Breast epithelium (tissue), 4 donors: Measurements from ENCODE around the gene ARHGAP26. TPM values are rescaled to one million over a fixed set of nuclear protein-coding genes. Genes with fewer than 3 reads are reported as not detected.

Source experiments
- DNase-seq, 2 donors: peaks; one replicate each; pipeline ENCODE4 v3.0.0-alpha.2; 2019; ENCODE audit warnings: low spot score in 2 of 2
- H3K27ac ChIP-seq, 2 donors: fragments of 200-600 bp; sonication (generic) in 1 of 2; one replicate each; pipeline ENCODE4 v1.5.1; 2016 to 2019; ENCODE audit warnings: mild to moderate bottlenecking in 1 of 2
- H3K27me3 ChIP-seq, 2 donors: fragments of 200-600 bp; sonication (generic) in 1 of 2; one replicate each; pipeline versions ENCODE4 v1.5.1 to v1.6.0; 2017 to 2019; ENCODE audit warnings: control low read depth in 1 of 2, mild to moderate bottlenecking in 1 of 2
- H3K36me3 ChIP-seq: fragments of 200-600 bp; one replicate; pipeline ENCODE4 v1.5.1; 2019
- H3K4me1 ChIP-seq, 2 donors: fragments of 200-600 bp; sonication (generic); one replicate each; pipeline ENCODE4 v1.5.1; 2016 to 2019; ENCODE audit warnings: control low read depth in 1 of 2
- H3K4me3 ChIP-seq, 3 donors: fragments of 200-600 bp; sonication (generic); 1 replicate in 2 of 3; 2 replicates in 1 of 3; pipeline ENCODE4 v1.5.1; 2016 to 2019; ENCODE audit warnings: mild to moderate bottlenecking in 3 of 3, moderate library complexity in 2 of 3
- H3K9me3 ChIP-seq, 2 donors: fragments of 200-600 bp; sonication (generic) in 1 of 2; one replicate each; pipeline ENCODE4 v1.5.1; 2016 to 2019; ENCODE audit warnings: control low read depth in 1 of 2
- POLR2A ChIP-seq: fragments of 450-650 bp; IDR thresholded peaks from one replicate; pipeline ENCODE4 v1.6.1; 2016; ENCODE audit warnings: antibody characterized with exemption, mild to moderate bottlenecking, moderate library complexity
- POLR2AphosphoS5 ChIP-seq, 3 donors: sonication (generic); formaldehyde crosslinking; IDR thresholded peaks; one replicate each; pipeline ENCODE4 v1.6.1; 2017; ENCODE audit warnings: antibody characterized with exemption in 3 of 3
- intact Hi-C: fragments of 100-400 bp; cut with DNase I; formaldehyde crosslinking; loops from one replicate; pipeline ENCODE4 v1.15.1; 2023; ENCODE audit warnings: low total_unique reads
- total RNA-seq, 3 donors: library from RNA; depleted of rRNA; stranded (reverse); fragments of >200 nt; gene quantifications; one replicate each; pipeline ENCODE4 v1.1.0, GENCODE V29; 2016
- TF ChIP-seq, protein P1 (sequence below), 3 donors: fragments of 450-650 bp; IDR thresholded peaks; one replicate each; pipeline ENCODE4 v1.5.1; 2016 to 2017; ENCODE audit warnings: antibody characterized with exemption in 3 of 3, mild to moderate bottlenecking in 3 of 3, moderate library complexity in 3 of 3

ARHGAP26 gene
- total RNA-seq, 3 donors from 2014 or later: 33.1 to 89.0 (median 56.4) TPM

DNA sequence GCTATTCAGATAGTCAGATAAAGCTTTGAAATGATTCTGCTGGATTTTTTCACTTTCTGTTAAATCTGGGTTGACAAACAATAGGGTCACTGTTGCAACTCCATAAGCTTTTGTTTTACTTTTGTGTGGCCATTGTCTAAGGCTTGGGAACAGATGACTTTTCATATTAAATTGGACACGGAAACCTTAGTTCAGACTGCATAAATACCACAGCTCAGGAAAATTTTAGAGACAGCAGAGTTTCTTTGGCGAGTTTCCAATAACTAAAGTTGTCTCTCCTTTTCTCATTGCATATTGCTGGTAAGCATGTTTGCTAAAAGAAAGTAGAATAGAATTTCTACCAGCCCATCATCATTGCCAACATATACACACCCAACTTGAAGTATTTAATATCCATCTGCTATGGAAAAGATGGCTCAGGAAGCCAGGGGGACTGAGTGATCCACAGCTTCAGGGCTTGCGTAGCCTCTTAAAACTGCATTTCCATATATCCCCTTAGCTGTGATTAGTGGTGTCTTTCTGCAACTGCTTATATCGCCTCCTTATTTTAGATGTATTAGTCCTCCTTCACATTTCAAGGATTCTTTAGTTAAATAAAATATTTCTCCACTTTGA, 168.2 kb downstream of the ARHGAP26 start:
- DNase-seq: no peak
- Histone ChIP-seq H3K36me3 (no peaks in the 10 kb centered on the region), H3K27me3 (no peaks in the 10 kb centered on the region), H3K9me3 (no peaks in the 10 kb centered on the region), H3K27ac (no peak overlapping the region), H3K4me1 (no peaks in the 10 kb centered on the region), H3K4me3 (no peak overlapping the region)
- intact Hi-C loops: no loop called here
- no peak for TF ChIP-seq POLR2AphosphoS5 (IDR thresholded peaks at IDR 0.05)
- no peak for TF ChIP-seq POLR2A
- TF ChIP-seq, protein P1, sequence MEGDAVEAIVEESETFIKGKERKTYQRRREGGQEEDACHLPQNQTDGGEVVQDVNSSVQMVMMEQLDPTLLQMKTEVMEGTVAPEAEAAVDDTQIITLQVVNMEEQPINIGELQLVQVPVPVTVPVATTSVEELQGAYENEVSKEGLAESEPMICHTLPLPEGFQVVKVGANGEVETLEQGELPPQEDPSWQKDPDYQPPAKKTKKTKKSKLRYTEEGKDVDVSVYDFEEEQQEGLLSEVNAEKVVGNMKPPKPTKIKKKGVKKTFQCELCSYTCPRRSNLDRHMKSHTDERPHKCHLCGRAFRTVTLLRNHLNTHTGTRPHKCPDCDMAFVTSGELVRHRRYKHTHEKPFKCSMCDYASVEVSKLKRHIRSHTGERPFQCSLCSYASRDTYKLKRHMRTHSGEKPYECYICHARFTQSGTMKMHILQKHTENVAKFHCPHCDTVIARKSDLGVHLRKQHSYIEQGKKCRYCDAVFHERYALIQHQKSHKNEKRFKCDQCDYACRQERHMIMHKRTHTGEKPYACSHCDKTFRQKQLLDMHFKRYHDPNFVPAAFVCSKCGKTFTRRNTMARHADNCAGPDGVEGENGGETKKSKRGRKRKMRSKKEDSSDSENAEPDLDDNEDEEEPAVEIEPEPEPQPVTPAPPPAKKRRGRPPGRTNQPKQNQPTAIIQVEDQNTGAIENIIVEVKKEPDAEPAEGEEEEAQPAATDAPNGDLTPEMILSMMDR (IDR thresholded peaks at IDR 0.05): no peak

DNA sequence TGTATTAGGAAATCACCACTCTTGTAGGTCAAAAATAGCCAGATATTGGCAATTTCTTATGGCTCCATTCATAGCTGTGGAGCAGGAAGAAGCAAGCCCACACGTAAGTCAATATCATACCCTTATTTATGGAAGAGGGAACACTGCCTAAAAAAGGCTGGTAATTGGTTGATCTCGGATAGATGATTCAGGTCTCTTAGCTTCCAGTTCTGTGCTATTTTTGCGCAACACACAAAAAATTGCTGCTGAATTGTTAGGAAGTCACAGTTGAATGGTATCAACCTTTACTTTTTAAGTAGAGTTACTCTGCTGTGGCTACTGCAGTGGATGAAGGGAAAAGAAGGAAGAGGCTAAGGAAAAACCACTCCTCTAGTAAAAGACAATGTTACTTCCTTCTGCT, 168.8 kb downstream of the ARHGAP26 start:
- no peaks in the 10 kb centered on the region for H3K9me3 ChIP-seq
- H3K4me1 ChIP-seq: no peaks in the 10 kb centered on the region
- H3K36me3 ChIP-seq: no peaks in the 10 kb centered on the region
- intact Hi-C loops: no loop called here
- no peaks in the 10 kb centered on the region for H3K27me3 ChIP-seq
- peak overlapping the region in 1 of 2 donors; percentile 16 for H3K27ac ChIP-seq
- DNase-seq: no peak
- TF ChIP-seq, protein P1 (IDR thresholded peaks at IDR 0.05): no peak
- TF ChIP-seq POLR2AphosphoS5 (IDR thresholded peaks at IDR 0.05) (no peak), POLR2A (no peak)
- no peak overlapping the region for H3K4me3 ChIP-seq

DNA sequence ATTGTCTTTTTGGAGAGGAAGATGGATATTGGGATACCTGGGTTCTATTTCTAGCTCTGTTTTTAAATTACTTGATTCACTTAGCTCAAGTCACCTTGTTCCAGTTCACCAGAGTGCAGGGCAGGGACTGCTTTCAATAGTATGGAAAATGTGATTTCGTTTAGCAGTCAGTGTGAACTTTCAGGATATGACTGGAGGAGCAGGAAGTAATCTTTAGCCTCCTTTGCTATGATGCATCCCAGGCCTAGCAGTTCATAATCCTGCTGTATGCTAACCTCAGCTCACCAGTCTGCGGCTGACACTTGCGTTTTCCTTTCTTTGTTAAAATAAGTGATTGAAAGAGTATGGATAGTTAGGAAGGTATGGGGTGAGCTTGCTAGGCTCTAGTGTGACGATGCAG, 169.7 kb downstream of the ARHGAP26 start:
- no peaks in the 10 kb centered on the region for H3K27me3 ChIP-seq
- H3K27ac ChIP-seq: peak overlapping the region in 1 of 2 donors; percentile 16
- intact Hi-C loops: no loop called here
- no peaks in the 10 kb centered on the region for H3K4me1 ChIP-seq
- no peak for DNase-seq
- no peak overlapping the region for H3K4me3 ChIP-seq
- TF ChIP-seq POLR2A (no peak), POLR2AphosphoS5 (IDR thresholded peaks at IDR 0.05) (no peak)
- TF ChIP-seq, protein P1 (IDR thresholded peaks at IDR 0.05): no peak
- H3K9me3 ChIP-seq: no peaks in the 10 kb centered on the region
- no peaks in the 10 kb centered on the region for H3K36me3 ChIP-seq

DNA sequence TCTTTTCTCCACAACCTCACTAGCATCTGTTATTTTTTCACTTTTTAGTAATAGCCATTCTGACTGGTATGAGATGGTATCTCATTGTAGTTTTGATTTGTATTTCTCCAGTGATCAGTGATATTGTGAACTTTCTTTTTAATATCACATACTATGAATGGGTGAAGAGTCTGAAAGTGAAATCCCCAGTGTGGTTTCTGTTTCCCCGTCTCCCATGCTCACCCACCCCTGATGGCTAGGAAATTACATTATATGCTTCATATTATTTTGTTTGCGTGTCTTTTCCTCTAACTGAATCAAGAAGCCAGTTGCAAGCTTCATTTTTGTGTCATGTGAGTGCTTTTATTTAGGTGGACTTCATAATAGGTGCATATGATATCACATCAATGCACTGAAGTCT, 171.1 kb downstream of the ARHGAP26 start:
- Histone ChIP-seq H3K4me3 (no peak overlapping the region), H3K36me3 (no peaks in the 10 kb centered on the region), H3K27me3 (no peaks in the 10 kb centered on the region), H3K9me3 (no peaks in the 10 kb centered on the region), H3K27ac (no peak overlapping the region), H3K4me1 (no peaks in the 10 kb centered on the region)
- intact Hi-C loops: no loop called here
- no peak for DNase-seq
- TF ChIP-seq POLR2AphosphoS5 (IDR thresholded peaks at IDR 0.05) (no peak), POLR2A (no peak)
- TF ChIP-seq, protein P1 (IDR thresholded peaks at IDR 0.05): no peak

DNA sequence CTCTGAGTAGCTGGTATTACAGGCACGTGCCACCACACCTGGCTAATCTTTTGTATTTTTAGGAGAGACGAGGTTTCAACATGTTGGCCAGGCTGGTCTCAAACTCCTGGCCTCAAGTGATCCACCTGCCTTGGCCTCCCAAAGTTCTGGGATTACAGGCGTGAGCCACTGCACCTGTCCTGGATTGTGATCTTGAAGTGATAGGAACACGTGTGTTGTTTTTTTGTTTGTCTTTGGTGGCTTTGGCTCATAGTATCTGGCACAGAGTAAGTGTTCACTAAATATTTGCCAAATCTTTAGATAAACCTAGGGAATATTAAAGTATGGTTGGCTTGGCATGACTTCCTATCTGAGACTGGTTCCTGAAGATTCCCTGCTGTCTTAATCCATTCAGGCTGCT, 172.7 kb downstream of the ARHGAP26 start:
- no peak overlapping the region for H3K27ac ChIP-seq
- TF ChIP-seq POLR2AphosphoS5 (IDR thresholded peaks at IDR 0.05) (no peak), POLR2A (no peak)
- TF ChIP-seq, protein P1 (IDR thresholded peaks at IDR 0.05): no peak

More for the DNA sequence above, 172.7 kb downstream of the ARHGAP26 start:
- Histone ChIP-seq H3K9me3 (no peaks in the 10 kb centered on the region), H3K36me3 (no peaks in the 10 kb centered on the region), H3K27me3 (no peaks in the 10 kb centered on the region), H3K4me1 (no peaks in the 10 kb centered on the region), H3K4me3 (no peak overlapping the region)
- DNase-seq: no peak
- intact Hi-C loops: no loop called here
